GM12891 (cell line): Measurements from ENCODE around the gene MKLN1.

Experiments
- DNase-seq: peaks from one replicate; pipeline ENCODE4 v3.0.0; 2011; ENCODE audit warnings: low spot score; ENCODE audit not compliant: insufficient read length
- FAIRE-seq: peaks from 2 replicates; lab custom pipeline; 2011; peaks lifted over from hg19 to GRCh38; lab: Jason Lieb, UNC
- PAX5 ChIP-seq: IDR thresholded peaks from 2 replicates; pipeline ENCODE4 v1.6.1; 2011; ENCODE audit warnings: low read length, moderate library complexity, mild to moderate bottlenecking; ENCODE audit not compliant: insufficient read depth, severe bottlenecking
- POLR2A ChIP-seq: IDR thresholded peaks from 2 replicates; pipeline ENCODE4 v1.6.1; 2011; ENCODE audit warnings: low read depth, low read length, control low read depth
- POLR2AphosphoS5 ChIP-seq: IDR thresholded peaks from 2 replicates; pipeline ENCODE4 v1.6.1; 2011; ENCODE audit warnings: low read depth, low read length, control low read depth
- POU2F2 ChIP-seq: IDR thresholded peaks from 2 replicates; pipeline ENCODE4 v1.6.1; 2011; ENCODE audit warnings: low read depth, mild to moderate bottlenecking, control low read depth, low read length, moderate library complexity
- SPI1 ChIP-seq: IDR thresholded peaks from 2 replicates; pipeline ENCODE4 v1.6.1; 2011; ENCODE audit warnings: low read depth, low read length, control low read depth
- TAF1 ChIP-seq: IDR thresholded peaks from 2 replicates; pipeline ENCODE4 v1.6.1; 2011; ENCODE audit warnings: low read depth, low read length, control low read depth

The MKLN1 gene

DNA sequence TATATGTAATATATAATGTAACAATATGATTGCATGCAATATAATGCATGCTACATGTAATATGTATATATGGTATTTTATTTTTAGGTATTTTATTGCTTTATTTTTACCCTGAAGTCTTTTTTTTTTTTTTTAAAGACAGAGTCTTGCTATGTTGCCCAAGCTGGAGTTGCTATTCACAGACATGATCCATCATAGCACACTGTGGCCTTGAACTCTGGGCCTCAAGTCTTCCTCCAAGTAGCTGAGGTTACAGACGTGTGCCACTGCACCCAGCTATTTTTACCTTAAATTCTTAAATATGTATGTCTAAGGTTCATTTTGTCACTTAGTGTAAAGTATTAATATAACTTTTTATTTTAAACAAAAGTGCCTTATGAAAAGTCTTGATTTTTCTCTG is 47.1 kb downstream of the MKLN1 start:
- FAIRE-seq (no peak), DNase-seq (no peak)
- no peak for TF ChIP-seq POLR2A
- no peak for TF ChIP-seq PAX5
- no peak for TF ChIP-seq TAF1
- TF ChIP-seq POU2F2, result no peak
- TF ChIP-seq POLR2AphosphoS5, result no peak
- TF ChIP-seq SPI1, result no peak

DNA sequence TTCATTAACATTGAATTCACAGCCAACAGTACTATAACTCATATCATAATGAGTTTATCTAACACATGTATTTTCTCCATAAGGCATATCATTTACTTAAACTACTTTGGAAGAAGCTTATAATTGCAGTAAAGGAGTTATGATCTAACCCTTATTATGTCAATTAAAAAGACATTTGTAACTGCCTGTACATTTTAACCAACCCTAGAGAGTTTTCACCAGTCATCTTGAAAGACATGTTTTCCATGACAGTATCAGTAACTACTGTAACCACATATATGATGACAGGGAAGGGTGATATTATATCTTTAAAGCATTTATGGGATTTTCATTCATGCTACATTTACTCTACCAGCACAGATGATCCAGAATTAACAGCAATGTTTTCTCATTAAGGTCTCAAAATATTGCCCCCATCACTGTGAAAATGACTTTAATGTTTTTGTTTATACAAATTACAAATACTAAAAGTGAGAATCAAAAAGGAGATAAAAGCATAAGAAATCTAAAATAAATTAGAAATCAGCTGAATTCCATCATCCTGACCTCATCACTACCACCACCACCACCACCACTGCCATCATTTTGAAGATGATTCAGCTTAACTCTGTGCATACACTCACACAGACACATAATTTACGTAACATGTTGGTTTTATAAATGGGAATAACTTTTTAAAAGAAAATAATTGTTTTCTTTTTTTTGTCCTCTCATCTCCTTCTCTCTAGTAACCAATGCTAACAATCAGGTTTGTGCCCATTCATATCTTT is 53.6 kb downstream of the MKLN1 start:
- DNase-seq, result no peak
- FAIRE-seq, result no peak

DNA sequence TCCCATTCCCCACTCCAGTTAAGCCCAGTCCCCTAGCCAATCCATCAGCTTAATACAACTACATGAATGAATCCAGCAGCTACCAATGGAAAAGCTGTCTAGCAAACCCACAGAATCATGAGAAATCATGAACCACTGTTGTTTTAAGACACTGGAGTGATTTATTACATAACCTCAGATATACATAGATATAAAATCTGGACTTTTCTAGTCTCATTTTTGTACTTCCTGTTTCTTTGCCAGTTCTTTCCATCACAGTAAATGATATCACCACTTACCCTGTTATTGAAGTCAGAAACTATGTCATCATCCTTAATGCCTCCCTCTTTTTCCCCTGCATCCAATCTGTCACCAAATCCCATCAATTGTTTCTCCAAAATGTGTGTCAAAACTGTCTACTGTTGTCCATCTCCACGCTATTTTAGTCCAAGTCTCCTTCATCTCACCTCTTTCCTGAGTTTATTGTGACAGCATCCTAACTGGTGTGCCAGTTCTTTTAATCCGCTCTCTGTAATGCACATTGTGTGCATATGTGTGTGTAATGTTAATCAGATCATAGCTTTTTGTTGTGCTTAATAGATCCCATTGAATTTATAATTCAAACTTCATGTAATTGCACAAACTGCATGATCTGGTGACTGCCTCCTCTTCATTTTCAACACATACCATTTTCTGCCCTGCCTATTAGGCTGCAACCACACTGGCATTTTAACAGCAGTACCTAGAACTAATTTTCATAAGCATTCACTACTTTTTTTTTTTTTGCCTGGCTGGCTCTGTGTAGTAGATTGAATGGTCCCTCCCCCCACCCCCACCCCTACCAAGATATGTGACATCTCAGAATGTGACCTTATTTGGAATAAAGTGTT is 56.0 kb downstream of the MKLN1 start:
- TF ChIP-seq POLR2A, result no peak
- no peak for TF ChIP-seq TAF1
- no peak for TF ChIP-seq PAX5
- TF ChIP-seq POLR2AphosphoS5, result no peak
- no peak for TF ChIP-seq POU2F2
- TF ChIP-seq SPI1, result no peak
- FAIRE-seq, result no peak
- no peak for DNase-seq

More for the DNA sequence above, 53.6 kb downstream of the MKLN1 start:
- TF ChIP-seq SPI1, result no peak
- TF ChIP-seq POU2F2, result no peak
- TF ChIP-seq PAX5, result no peak
- no peak for TF ChIP-seq TAF1
- no peak for TF ChIP-seq POLR2A
- TF ChIP-seq POLR2AphosphoS5, result no peak

DNA sequence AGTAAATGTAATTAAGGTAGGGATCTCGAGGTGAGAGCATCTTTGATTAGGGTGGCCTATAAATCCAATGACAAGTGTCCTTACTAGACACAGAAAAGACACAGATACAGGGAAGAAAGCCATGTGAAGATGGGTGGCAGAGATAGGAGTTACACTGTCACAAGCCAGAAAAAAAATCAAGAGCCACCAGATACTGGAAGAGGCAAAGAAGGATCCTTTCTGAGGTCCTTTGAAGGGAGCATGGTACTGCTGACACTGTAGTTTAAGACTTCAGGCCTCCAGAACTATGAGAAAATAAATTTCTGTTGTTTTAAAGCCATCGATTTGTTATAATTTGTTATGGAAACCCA is 56.6 kb downstream of the MKLN1 start:
- TF ChIP-seq POLR2A (no peak), PAX5 (no peak), SPI1 (no peak), POLR2AphosphoS5 (no peak), TAF1 (no peak), POU2F2 (no peak)
- FAIRE-seq, result no peak
- no peak for DNase-seq

DNA sequence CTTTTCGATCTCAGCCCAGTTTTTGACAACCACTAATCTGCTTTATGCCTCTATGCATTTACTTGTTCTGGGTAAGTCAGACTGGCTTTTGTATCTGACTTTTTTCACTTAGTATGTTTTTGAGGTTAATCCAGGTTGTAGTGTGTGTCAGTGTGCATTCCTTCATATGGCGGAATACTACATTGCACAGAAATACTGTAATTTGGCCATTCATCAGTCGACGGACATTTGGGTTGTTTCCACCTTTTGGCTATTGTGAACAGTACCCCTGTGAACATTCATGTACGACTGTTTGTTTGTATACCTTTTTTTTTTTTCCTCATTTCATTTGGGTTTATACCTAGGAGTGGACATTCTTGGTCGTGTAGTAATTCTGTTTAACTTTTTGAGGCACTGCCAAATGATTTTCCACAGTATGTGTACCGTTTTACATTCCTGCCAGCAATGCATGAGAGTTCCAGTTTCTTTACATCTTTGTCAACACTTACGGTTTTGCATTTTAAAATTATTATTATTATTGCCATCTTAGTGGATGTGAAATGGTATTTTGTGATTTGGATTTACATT is 57.4 kb downstream of the MKLN1 start:
- no peak for DNase-seq
- FAIRE-seq, result peak; percentile 67
- TF ChIP-seq PAX5 (no peak), POLR2A (no peak), POLR2AphosphoS5 (no peak), SPI1 (no peak), POU2F2 (no peak), TAF1 (no peak)

DNA sequence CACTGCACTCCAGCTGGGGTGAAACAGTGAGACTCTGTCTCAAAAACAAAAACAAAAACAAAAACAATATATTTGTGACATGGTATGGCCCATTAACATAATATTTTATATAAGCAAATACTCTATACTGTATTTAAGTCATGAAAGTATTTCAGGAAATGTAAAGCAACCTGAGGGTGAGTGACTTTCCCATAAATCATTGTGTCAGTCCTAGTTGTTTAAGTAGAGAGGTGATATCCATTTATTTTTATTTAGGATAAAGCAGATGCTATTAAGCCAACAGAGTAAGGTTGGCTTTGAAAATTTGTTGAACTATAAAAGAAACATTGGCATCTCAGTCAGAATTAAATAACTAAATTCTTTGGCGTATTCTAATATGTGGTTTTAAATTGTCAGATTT is 60.5 kb downstream of the MKLN1 start:
- no peak for DNase-seq
- TF ChIP-seq POU2F2 (no peak), POLR2AphosphoS5 (no peak), PAX5 (no peak), POLR2A (no peak), SPI1 (no peak), TAF1 (no peak)
- no peak for FAIRE-seq

DNA sequence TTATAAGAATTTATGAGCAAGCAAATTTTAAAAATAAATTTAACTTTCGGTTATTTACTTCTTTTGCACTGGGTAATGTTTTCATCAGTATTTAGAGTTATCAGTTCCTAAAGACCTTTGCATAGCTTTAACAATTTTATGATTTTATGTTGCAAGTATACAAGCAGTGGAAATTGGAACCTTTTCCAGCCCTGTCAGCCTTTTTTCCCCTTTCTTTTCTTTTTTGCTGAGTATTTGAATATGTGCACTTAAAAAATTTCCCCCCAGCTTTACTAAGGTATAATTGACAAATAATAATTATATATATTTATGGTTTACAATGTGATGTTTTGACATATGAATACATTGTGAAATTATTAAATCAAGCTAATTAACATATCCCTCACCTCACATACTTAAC is 62.6 kb downstream of the MKLN1 start:
- DNase-seq (no peak), FAIRE-seq (no peak)
- no peak for TF ChIP-seq TAF1
- no peak for TF ChIP-seq POLR2A
- TF ChIP-seq SPI1, result no peak
- TF ChIP-seq POLR2AphosphoS5, result no peak
- no peak for TF ChIP-seq POU2F2
- TF ChIP-seq PAX5, result no peak

DNA sequence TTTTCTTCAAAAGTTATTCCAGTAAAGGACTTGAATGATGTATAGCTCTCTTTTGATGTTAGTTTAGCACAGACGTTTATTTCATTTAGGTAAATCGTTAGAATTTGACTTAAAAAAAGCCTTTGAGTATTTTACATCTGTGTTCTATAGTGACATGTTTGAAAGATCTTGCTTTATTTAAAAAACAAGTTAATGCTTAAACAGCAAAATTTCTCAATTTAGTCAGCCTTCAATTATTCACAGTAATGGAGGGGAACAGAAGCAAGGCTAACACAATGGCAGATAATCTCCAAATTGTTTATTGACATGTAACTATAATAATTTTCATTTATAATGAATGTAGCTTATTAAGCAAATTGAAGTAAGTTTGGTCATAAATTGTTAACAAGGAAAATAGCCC is 63.5 kb downstream of the MKLN1 start:
- no peak for DNase-seq
- FAIRE-seq, result no peak
- TF ChIP-seq POLR2A (no peak), SPI1 (no peak), POU2F2 (no peak), TAF1 (no peak), POLR2AphosphoS5 (no peak), PAX5 (no peak)

DNA sequence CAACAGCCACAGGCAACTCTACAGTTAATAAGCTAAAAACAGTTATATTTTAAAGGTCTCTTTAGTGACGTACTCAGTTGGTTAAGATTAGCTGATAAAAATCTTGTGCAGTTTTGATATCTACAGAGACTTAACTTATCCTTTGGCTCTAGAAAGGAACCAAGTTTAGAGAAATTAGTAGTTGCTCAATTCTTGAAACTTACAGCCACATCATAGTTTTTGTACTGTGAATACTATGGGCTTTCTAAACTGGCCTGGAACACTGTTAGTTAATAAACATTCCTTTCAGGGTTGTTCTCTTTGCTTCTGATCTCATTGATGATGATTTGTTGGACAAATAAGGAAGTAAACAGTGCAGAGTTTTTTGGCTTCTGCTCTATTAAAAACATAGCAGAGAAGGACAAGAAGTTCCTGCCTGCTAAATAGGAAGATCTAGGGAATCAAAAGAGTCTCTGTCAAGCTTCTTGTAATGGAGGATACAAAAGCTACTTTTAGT is 73.1 kb downstream of the MKLN1 start:
- DNase-seq (no peak), FAIRE-seq (no peak)
- TF ChIP-seq SPI1 (no peak), TAF1 (no peak), PAX5 (no peak), POU2F2 (no peak), POLR2AphosphoS5 (no peak), POLR2A (no peak)

DNA sequence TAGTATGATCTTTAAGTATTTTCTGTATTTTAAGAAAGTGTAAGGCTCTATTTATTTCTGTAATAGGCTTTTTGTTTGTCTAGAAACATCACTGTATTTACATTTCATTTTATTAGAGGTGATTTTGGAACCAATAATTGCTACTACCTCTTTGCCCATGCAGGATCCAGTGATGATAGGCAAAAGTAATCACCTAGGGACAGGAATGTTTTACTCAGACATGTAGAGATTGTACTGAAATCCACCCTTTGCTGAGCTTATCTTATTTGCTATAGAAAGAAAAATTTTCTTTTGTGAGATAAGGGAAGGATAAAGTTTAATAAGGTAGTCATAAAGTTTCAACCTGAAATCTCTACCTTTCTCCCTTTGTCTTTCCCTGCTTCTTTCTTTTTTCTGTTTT is 73.5 kb downstream of the MKLN1 start:
- no peak for DNase-seq
- TF ChIP-seq POLR2AphosphoS5, result no peak
- no peak for TF ChIP-seq POLR2A
- TF ChIP-seq POU2F2, result no peak
- TF ChIP-seq PAX5, result no peak
- TF ChIP-seq TAF1, result no peak
- TF ChIP-seq SPI1, result no peak
- no peak for FAIRE-seq

DNA sequence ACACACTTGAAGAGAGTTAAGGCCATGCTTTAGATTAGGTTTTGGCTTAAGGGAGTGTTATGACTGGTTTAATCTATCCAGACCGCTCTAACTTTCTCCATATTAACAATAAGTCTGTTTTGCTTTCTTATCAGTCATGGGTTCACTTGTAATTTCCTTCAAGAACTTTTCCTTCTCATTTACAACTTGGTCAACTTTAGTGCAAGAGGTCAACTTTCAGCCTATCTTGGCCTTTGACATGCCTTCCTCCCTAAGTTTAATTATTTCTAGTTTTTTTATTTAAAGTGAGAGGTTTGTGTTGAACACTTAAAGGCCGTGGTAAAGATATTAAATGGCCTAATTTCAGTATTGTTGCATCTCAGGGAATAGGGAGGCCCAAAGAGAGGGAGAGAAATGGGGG is 75.6 kb downstream of the MKLN1 start:
- TF ChIP-seq TAF1 (no peak), POLR2AphosphoS5 (no peak), POU2F2 (no peak), SPI1 (no peak), POLR2A (no peak), PAX5 (no peak)
- FAIRE-seq (no peak), DNase-seq (no peak)
